HCT116 (cell line): Measurements from ENCODE around the gene LHFPL6.

Experiments used
- CTCF ChIP-seq, 3 experiments: fragments of 200-600 bp in 1 of 3; sonication (generic) in 1 of 3; IDR thresholded peaks in 2 of 3; conservative IDR thresholded peaks in 1 of 3; 2 replicates each; pipeline ENCODE4 v1.5.1; 2012 to 2017; ENCODE audit warnings: low read depth in 2 of 3, low read length in 2 of 3, antibody characterized with exemption in 1 of 3, borderline replicate concordance in 1 of 3, control low read depth in 1 of 3, mild to moderate bottlenecking in 1 of 3, mixed read lengths in 1 of 3, mixed run types in 1 of 3, moderate library complexity in 1 of 3; ENCODE audit not compliant: insufficient read depth in 1 of 3
- EGR1 ChIP-seq: IDR thresholded peaks from 2 replicates; pipeline ENCODE4 v1.6.1; 2012; ENCODE audit warnings: low read depth
- POLR2A ChIP-seq: IDR thresholded peaks from 2 replicates; pipeline ENCODE4 v1.7.0; 2011; ENCODE audit warnings: borderline replicate concordance; ENCODE audit not compliant: insufficient read depth, insufficient read length; ENCODE audit errors: extremely low read depth
- RAD21 ChIP-seq: IDR thresholded peaks from 2 replicates; pipeline ENCODE4 v1.6.1; 2012; ENCODE audit warnings: low read depth, mild to moderate bottlenecking

- no peak for TF ChIP-seq CTCF (IDR thresholded peaks at IDR 0.05 in 2 of 3, conservative IDR thresholded peaks at IDR 0.05 in 1 of 3; ENCODE audit: borderline replicate concordance in 1 of 3, insufficient read depth in 1 of 3, low read depth in 2 of 3, low read length in 2 of 3)
- TF ChIP-seq EGR1, result no peak
- no peak for TF ChIP-seq POLR2A
- TF ChIP-seq RAD21, result no peak
These were observed 20.5 kb upstream of the LHFPL6 start for GRCh38 chr13:39623466-39623865.
